Gastrocnemius medialis (tissue), 4 donors: ENCODE data around the gene CD3E.

Experiments used
- POLR2A ChIP-seq, 2 donors: fragments of 450-650 bp; IDR thresholded peaks; one replicate each; pipeline ENCODE4 v1.6.1; 2017; ENCODE audit warnings: antibody characterized with exemption in 2 of 2, mild to moderate bottlenecking in 2 of 2, moderate library complexity in 2 of 2
- TF ChIP-seq, protein P1 (sequence below), 5 experiments: fragments of 450-650 bp in 3 of 5; fragments of 200-600 bp in 2 of 5; sonication (generic) in 2 of 5; IDR thresholded peaks in 4 of 5; conservative IDR thresholded peaks in 1 of 5; 1 replicate in 4 of 5; 2 replicates in 1 of 5; pipeline ENCODE4 v1.5.1; 2016 to 2019; ENCODE audit warnings: antibody characterized with exemption in 5 of 5, mild to moderate bottlenecking in 3 of 5, moderate library complexity in 3 of 5

DNA sequence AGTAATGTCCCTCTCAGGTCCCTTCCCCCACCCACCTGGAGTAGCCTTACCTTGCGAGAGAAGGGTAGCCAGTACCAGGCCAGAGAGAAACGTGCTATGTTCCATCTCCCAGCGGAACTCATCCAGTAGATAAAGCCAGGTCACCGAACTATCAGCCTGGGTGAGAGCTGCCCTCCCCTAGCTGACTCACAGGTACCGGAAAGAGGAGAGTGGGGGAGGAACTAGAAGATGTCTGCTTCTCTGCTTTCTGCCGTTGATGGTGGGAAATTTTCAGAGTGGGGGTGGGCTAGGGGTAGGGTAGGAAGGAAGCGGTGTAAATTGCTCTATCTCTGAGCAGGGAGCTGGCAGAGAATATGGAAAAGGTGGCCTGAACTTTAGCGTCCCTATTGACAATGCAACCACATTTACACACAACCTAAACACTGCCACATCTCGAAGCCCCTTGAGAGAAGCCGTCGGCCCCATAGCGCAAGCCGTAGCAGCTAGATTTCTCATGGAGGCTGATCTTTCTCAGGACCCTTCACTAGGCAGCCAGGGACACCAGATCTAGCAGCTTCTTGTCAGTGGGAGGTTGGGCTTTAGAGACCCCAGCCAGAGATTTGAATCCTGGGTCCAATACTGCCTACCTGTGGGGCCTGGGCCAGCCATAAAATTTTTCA is 38.1 kb downstream of the CD3E start, which contains the start of gene CD3D:
- TF ChIP-seq, protein P1, sequence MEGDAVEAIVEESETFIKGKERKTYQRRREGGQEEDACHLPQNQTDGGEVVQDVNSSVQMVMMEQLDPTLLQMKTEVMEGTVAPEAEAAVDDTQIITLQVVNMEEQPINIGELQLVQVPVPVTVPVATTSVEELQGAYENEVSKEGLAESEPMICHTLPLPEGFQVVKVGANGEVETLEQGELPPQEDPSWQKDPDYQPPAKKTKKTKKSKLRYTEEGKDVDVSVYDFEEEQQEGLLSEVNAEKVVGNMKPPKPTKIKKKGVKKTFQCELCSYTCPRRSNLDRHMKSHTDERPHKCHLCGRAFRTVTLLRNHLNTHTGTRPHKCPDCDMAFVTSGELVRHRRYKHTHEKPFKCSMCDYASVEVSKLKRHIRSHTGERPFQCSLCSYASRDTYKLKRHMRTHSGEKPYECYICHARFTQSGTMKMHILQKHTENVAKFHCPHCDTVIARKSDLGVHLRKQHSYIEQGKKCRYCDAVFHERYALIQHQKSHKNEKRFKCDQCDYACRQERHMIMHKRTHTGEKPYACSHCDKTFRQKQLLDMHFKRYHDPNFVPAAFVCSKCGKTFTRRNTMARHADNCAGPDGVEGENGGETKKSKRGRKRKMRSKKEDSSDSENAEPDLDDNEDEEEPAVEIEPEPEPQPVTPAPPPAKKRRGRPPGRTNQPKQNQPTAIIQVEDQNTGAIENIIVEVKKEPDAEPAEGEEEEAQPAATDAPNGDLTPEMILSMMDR (IDR thresholded peaks at IDR 0.05 in 4 of 5, conservative IDR thresholded peaks at IDR 0.05 in 1 of 5), result no peak
- TF ChIP-seq POLR2A (IDR thresholded peaks at IDR 0.05), result no peak
